ENCODE results near the gene BLVRB.

DNA sequence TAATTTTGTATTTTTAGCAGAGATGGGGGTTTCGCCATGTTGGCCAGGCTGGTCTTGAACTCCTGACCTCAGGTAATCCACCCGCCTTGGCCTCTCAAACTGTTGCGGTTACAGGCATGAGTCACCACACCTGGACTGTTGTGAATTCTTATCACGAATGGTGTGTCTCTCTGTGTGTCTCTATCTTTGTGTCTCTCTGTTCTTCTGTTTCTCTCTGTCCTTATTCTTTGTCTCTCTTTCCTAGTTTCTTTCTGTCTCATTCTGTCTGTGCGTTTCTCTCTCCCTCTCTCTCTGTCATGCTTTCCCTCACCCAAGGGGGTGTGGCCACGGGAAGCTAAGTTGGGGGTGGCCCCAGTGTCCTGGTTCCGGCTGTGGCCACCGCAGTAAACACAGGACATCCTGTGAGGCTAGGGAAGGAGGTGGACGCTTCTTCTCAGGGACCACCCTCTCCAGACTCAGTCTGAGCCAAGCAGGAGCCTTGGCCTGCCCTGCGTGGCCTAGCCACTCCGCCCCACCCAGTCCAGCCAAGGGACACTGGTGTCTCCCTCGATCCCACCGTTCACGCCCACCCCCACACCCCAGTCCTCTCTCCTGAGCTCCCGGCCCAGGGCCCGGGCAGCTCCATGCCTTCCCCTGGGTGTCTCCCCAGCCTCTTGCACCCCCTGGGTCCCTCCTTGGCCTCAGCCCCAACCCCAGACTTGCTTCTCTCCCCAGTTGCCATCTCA lies 48.5 kb downstream of the BLVRB start:
- TF ChIP-seq, protein P1, sequence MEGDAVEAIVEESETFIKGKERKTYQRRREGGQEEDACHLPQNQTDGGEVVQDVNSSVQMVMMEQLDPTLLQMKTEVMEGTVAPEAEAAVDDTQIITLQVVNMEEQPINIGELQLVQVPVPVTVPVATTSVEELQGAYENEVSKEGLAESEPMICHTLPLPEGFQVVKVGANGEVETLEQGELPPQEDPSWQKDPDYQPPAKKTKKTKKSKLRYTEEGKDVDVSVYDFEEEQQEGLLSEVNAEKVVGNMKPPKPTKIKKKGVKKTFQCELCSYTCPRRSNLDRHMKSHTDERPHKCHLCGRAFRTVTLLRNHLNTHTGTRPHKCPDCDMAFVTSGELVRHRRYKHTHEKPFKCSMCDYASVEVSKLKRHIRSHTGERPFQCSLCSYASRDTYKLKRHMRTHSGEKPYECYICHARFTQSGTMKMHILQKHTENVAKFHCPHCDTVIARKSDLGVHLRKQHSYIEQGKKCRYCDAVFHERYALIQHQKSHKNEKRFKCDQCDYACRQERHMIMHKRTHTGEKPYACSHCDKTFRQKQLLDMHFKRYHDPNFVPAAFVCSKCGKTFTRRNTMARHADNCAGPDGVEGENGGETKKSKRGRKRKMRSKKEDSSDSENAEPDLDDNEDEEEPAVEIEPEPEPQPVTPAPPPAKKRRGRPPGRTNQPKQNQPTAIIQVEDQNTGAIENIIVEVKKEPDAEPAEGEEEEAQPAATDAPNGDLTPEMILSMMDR (IDR thresholded peaks at IDR 0.05) = no peak
- TF ChIP-seq POLR2A (IDR thresholded peaks at IDR 0.05) = peak in 1 of 2 donors; percentile 36

Measured in uterus (tissue), 2 donors.